KMS-11 (cell line): ENCODE measurements around the gene KDM4D.

ENCODE experiments used
- H2AFZ ChIP-seq: fragments of 200-600 bp; sonication (generic); 2 replicates; pipeline ENCODE4 v1.6.1; 2016; ENCODE audit warnings: antibody characterized with exemption, mixed run types, low read depth
- H3K27ac ChIP-seq: fragments of 200-600 bp; sonication (generic); 2 replicates; pipeline ENCODE4 v1.6.1; 2016; ENCODE audit warnings: mild to moderate bottlenecking, mixed run types
- H3K27me3 ChIP-seq: fragments of 200-600 bp; sonication (generic); 2 replicates; pipeline ENCODE4 v1.6.1; 2017; ENCODE audit warnings: mild to moderate bottlenecking, low read depth, mixed run types, moderate library complexity; ENCODE audit not compliant: insufficient read depth
- H3K36me3 ChIP-seq: fragments of 200-600 bp; sonication (generic); 2 replicates; pipeline ENCODE4 v1.6.1; 2017; ENCODE audit warnings: mild to moderate bottlenecking, mixed run types; ENCODE audit not compliant: insufficient read depth
- H3K4me1 ChIP-seq: fragments of 200-600 bp; sonication (generic); 2 replicates; pipeline ENCODE4 v1.6.1; 2016; ENCODE audit warnings: mild to moderate bottlenecking, low read depth, mixed run types; ENCODE audit not compliant: poor library complexity, severe bottlenecking
- H3K4me2 ChIP-seq: fragments of 200-600 bp; sonication (generic); 2 replicates; pipeline ENCODE4 v1.7.0; 2016; ENCODE audit warnings: mild to moderate bottlenecking, mixed run types
- H3K4me3 ChIP-seq: fragments of 200-600 bp; sonication (generic); IDR thresholded peaks from 2 replicates; pipeline ENCODE4 v1.6.1; 2017; ENCODE audit warnings: low read depth, low read length, mixed read lengths; ENCODE audit not compliant: insufficient read depth
- H3K79me2 ChIP-seq: fragments of 200-600 bp; sonication (generic); 2 replicates; pipeline ENCODE4 v1.6.1; 2016; ENCODE audit warnings: low read depth, mixed run types; ENCODE audit not compliant: insufficient read depth
- H3K9ac ChIP-seq: fragments of 200-600 bp; sonication (generic); 2 replicates; pipeline ENCODE4 v1.6.1; 2016; ENCODE audit warnings: mild to moderate bottlenecking, mixed run types
- H4K20me1 ChIP-seq: fragments of 200-600 bp; sonication (generic); 2 replicates; pipeline ENCODE4 v1.6.1; 2016; ENCODE audit warnings: mild to moderate bottlenecking, mixed run types; ENCODE audit not compliant: insufficient read depth
- CTCF ChIP-seq: fragments of 200-600 bp; sonication (generic); conservative IDR thresholded peaks from 2 replicates; pipeline ENCODE4 v1.6.1; 2017; ENCODE audit warnings: low read depth, mild to moderate bottlenecking, antibody characterized with exemption, low read length, moderate library complexity, mixed read lengths

Gene KDM4D

DNA sequence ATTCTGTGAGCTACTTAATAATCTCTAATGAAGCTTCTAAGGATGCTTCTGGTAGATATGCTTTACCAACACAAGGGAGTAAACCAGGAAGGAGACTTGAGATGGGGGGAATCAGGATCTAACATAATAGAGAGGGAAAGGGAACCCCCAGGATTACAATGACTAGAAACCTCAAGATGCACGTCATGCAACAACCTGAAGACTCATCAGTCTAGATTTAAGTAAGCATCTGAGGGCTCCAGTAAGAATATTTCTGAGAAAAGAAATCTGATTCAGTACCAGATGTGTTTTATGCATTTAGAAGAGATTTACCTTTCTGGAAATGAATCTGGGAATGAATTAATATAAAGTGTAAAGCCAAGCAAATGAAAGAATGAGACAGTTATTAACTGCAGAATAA is 15.2 kb downstream of the KDM4D start:
- H3K27me3 ChIP-seq = no peaks in the 10 kb centered on the region
- H3K4me2 ChIP-seq = no peak overlapping the region
- H3K9ac ChIP-seq = no peak overlapping the region
- no peaks in the 10 kb centered on the region for H3K4me1 ChIP-seq
- no peak overlapping the region for H2AFZ ChIP-seq
- no peak overlapping the region for H3K27ac ChIP-seq
- no peak overlapping the region for H3K4me3 ChIP-seq
- no peaks in the 10 kb centered on the region for H3K36me3 ChIP-seq
- TF ChIP-seq CTCF = no peak
- H3K79me2 ChIP-seq = no peaks in the 10 kb centered on the region
- H4K20me1 ChIP-seq = no peaks in the 10 kb centered on the region

GRCh38 chr11:94993400-94993943 is 20.0 kb downstream of the KDM4D start:
- no peaks in the 10 kb centered on the region for H3K4me1 ChIP-seq
- H3K9ac ChIP-seq = no peak overlapping the region
- H3K27me3 ChIP-seq = no peaks in the 10 kb centered on the region
- H3K4me3 ChIP-seq = no peak overlapping the region
- no peaks in the 10 kb centered on the region for H4K20me1 ChIP-seq
- H3K36me3 ChIP-seq = no peaks in the 10 kb centered on the region
- H3K4me2 ChIP-seq = no peak overlapping the region
- no peak for TF ChIP-seq CTCF
- no peak overlapping the region for H2AFZ ChIP-seq
- H3K79me2 ChIP-seq = no peaks in the 10 kb centered on the region
- no peak overlapping the region for H3K27ac ChIP-seq

DNA sequence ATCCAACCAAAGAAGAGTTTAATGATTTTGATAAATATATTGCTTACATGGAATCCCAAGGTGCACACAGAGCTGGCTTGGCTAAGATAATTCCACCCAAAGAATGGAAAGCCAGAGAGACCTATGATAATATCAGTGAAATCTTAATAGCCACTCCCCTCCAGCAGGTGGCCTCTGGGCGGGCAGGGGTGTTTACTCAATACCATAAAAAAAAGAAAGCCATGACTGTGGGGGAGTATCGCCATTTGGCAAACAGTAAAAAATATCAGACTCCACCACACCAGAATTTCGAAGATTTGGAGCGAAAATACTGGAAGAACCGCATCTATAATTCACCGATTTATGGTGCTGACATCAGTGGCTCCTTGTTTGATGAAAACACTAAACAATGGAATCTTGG is 23.9 kb downstream of the KDM4D start:
- Histone ChIP-seq H2AFZ (no peak overlapping the region), H3K79me2 (no peaks in the 10 kb centered on the region), H3K27me3 (no peaks in the 10 kb centered on the region), H3K4me1 (no peaks in the 10 kb centered on the region), H3K36me3 (no peaks in the 10 kb centered on the region), H3K9ac (no peak overlapping the region), H4K20me1 (no peaks in the 10 kb centered on the region), H3K4me2 (no peak overlapping the region), H3K4me3 (no peak overlapping the region), H3K27ac (no peak overlapping the region)
- TF ChIP-seq CTCF = no peak

- no peak overlapping the region for H3K4me3 ChIP-seq
- no peaks in the 10 kb centered on the region for H3K36me3 ChIP-seq
- no peak for TF ChIP-seq CTCF
- H3K4me1 ChIP-seq = no peaks in the 10 kb centered on the region
- H2AFZ ChIP-seq = no peak overlapping the region
- no peak overlapping the region for H3K9ac ChIP-seq
- H3K79me2 ChIP-seq = no peaks in the 10 kb centered on the region
- H3K27me3 ChIP-seq = no peaks in the 10 kb centered on the region
- no peak overlapping the region for H3K27ac ChIP-seq
- H4K20me1 ChIP-seq = no peaks in the 10 kb centered on the region
- no peak overlapping the region for H3K4me2 ChIP-seq
These were observed 24.8 kb downstream of the KDM4D start for GRCh38 chr11:94998285-94998684.

GRCh38 chr11:95003716-95004115 is 30.2 kb downstream of the KDM4D start:
- Histone ChIP-seq H3K27me3 (no peaks in the 10 kb centered on the region), H4K20me1 (no peaks in the 10 kb centered on the region), H3K4me3 (no peak overlapping the region), H3K4me1 (no peaks in the 10 kb centered on the region), H3K36me3 (no peaks in the 10 kb centered on the region), H3K4me2 (no peak overlapping the region), H3K9ac (no peak overlapping the region), H3K79me2 (no peaks in the 10 kb centered on the region), H2AFZ (no peak overlapping the region), H3K27ac (no peak overlapping the region)
- no peak for TF ChIP-seq CTCF
